GM23338 (cell line): Measurements from ENCODE around the gene CACNA2D1. TPM values are rescaled to one million over a fixed set of nuclear protein-coding genes. Genes with fewer than 3 reads are reported as not detected.
A peak's percentile ranks its signal among the peaks of the same experiment; 100 is the strongest.

Source experiments
- ATAC-seq: fragments of 200-7000 bp; cut with Tn5 transposase; 3 replicates; pipeline ENCODE4 v1.9.1; 2020
- DNase-seq: peaks from one replicate; pipeline ENCODE4 v3.0.0-alpha.2; 2015; ENCODE audit warnings: low spot score
- H2AFZ ChIP-seq: fragments of 200-600 bp; sonication (generic); 2 replicates; pipeline ENCODE4 v1.8.0; 2016; ENCODE audit warnings: antibody characterized with exemption, mild to moderate bottlenecking, moderate library complexity
- H3F3A ChIP-seq: fragments of 200-600 bp; sonication (generic); replicated peaks from 2 replicates; pipeline ENCODE4 v1.8.0; 2017; ENCODE audit warnings: antibody characterized with exemption, mixed run types, low read depth
- H3K27ac ChIP-seq: fragments of 200-600 bp; sonication (generic); 2 replicates; pipeline ENCODE4 v1.6.1; 2016; ENCODE audit warnings: low read depth
- H3K27me3 ChIP-seq: fragments of 200-600 bp; sonication (generic); 2 replicates; pipeline ENCODE4 v1.8.0; 2016; ENCODE audit warnings: mild to moderate bottlenecking, mixed run types, moderate library complexity; ENCODE audit not compliant: insufficient read depth
- H3K36me3 ChIP-seq: fragments of 200-600 bp; sonication (generic); 2 replicates; pipeline ENCODE4 v1.8.0; 2016; ENCODE audit warnings: mild to moderate bottlenecking; ENCODE audit not compliant: insufficient read depth
- H3K4me1 ChIP-seq: fragments of 200-600 bp; sonication (generic); 2 replicates; pipeline ENCODE4 v1.8.0; 2016; ENCODE audit warnings: mild to moderate bottlenecking, moderate library complexity; ENCODE audit not compliant: insufficient read depth
- H3K4me2 ChIP-seq: fragments of 200-600 bp; sonication (generic); 2 replicates; pipeline ENCODE4 v1.7.1; 2017; ENCODE audit warnings: mixed run types
- H3K4me3 ChIP-seq: fragments of 200-600 bp; sonication (generic); 2 replicates; pipeline ENCODE4 v1.6.1; 2016; ENCODE audit warnings: mixed run types
- H3K79me2 ChIP-seq: fragments of 200-600 bp; sonication (generic); replicated peaks from 2 replicates; pipeline ENCODE4 v1.8.0; 2017; ENCODE audit warnings: mild to moderate bottlenecking; ENCODE audit not compliant: insufficient read depth
- H3K9me2 ChIP-seq: fragments of 200-600 bp; sonication (generic); 2 replicates; pipeline ENCODE4 v1.8.0; 2017; ENCODE audit not compliant: insufficient read depth
- H4K20me1 ChIP-seq: fragments of 200-600 bp; sonication (generic); replicated peaks from 2 replicates; pipeline ENCODE4 v1.8.0; 2017; ENCODE audit warnings: mild to moderate bottlenecking; ENCODE audit not compliant: insufficient read depth
- H3K27ac Mint-ChIP-seq: 2 replicates; pipeline ENCODE4 v1.8.0; 2020; ENCODE audit warnings: inconsistent platforms, mild to moderate bottlenecking, moderate library complexity, mixed read lengths
- H3K27me3 Mint-ChIP-seq: 3 replicates; pipeline ENCODE4 v1.8.0; 2022; ENCODE audit warnings: low read depth, mild to moderate bottlenecking, moderate library complexity, mixed read lengths, inconsistent platforms; ENCODE audit not compliant: insufficient read depth, poor library complexity
- H3K36me3 Mint-ChIP-seq: 3 replicates; pipeline ENCODE4 v1.8.0; 2021; ENCODE audit warnings: low read depth, mild to moderate bottlenecking, inconsistent platforms, moderate library complexity, mixed read lengths
- H3K4me1 Mint-ChIP-seq: 3 replicates; pipeline ENCODE4 v1.8.0; 2020; ENCODE audit warnings: mild to moderate bottlenecking, inconsistent platforms, mixed read lengths
- H3K4me3 Mint-ChIP-seq: 3 replicates; pipeline ENCODE4 v1.8.0; 2021; ENCODE audit warnings: moderate library complexity, mild to moderate bottlenecking, inconsistent platforms, mixed read lengths
- H3K9me3 Mint-ChIP-seq: 3 replicates; pipeline ENCODE4 v1.8.0; 2020; ENCODE audit warnings: moderate library complexity, mild to moderate bottlenecking, inconsistent platforms, mixed read lengths
- CREB1 ChIP-seq: fragments of 250-450 bp; sonication (Bioruptor Pico); IDR thresholded peaks from 2 replicates; pipeline ENCODE4 v1.5.0; 2020; ENCODE audit warnings: low read depth, mild to moderate bottlenecking, moderate library complexity
- EZH2 ChIP-seq: fragments of 200-600 bp; sonication (generic); IDR thresholded peaks from one replicate; pipeline ENCODE4 v1.8.0; 2017; ENCODE audit warnings: antibody characterized with exemption, mild to moderate bottlenecking, low read depth; ENCODE audit not compliant: unreplicated experiment
- EZH2phosphoT487 ChIP-seq: fragments of 200-600 bp; sonication (generic); IDR thresholded peaks from one replicate; pipeline ENCODE4 v1.8.1; 2018; ENCODE audit warnings: antibody characterized with exemption; ENCODE audit not compliant: unreplicated experiment
- JUNB ChIP-seq: IDR thresholded peaks from one replicate; pipeline ENCODE4 v1.6.1; 2016; ENCODE audit warnings: antibody characterized with exemption; ENCODE audit not compliant: unreplicated experiment
- NANOG ChIP-seq: IDR thresholded peaks from 2 replicates; pipeline ENCODE4 v1.6.1; 2016; ENCODE audit warnings: antibody characterized with exemption, borderline replicate concordance
- POLR2AphosphoS5 ChIP-seq: IDR thresholded peaks from 2 replicates; pipeline ENCODE4 v1.6.1; 2016; ENCODE audit warnings: antibody characterized with exemption, low read depth
- STAT1 ChIP-seq: IDR thresholded peaks from one replicate; pipeline ENCODE4 v1.6.1; 2016; ENCODE audit warnings: antibody characterized with exemption; ENCODE audit not compliant: unreplicated experiment
- ZNF114 ChIP-seq: fragments of 250-450 bp; sonication (Bioruptor Pico); IDR thresholded peaks from 2 replicates; pipeline ENCODE4 v1.5.0; 2020; ENCODE audit warnings: mild to moderate bottlenecking, moderate library complexity
- ZNF331 ChIP-seq: fragments of 250-450 bp; sonication (Bioruptor Pico); IDR thresholded peaks from 2 replicates; pipeline ENCODE4 v1.5.0; 2020; ENCODE audit warnings: low read depth, mild to moderate bottlenecking, moderate library complexity
- polyA plus RNA-seq: library from polyadenylated mRNA; unstranded; fragments of >200 nt; fragmentation: Nextera tagmentation; extraction: Ambion mirVana; gene quantifications from 2 replicates; pipeline ENCODE4 v1.2.1, GENCODE V29; 2016
- total RNA-seq: library from RNA; depleted of rRNA; stranded (reverse); fragments of >200 nt; shearing (Covaris generic); gene quantifications from 2 replicates; pipeline ENCODE4 v1.2.3, GENCODE V29; 2014
- TF ChIP-seq, protein P1 (sequence below): fragments of 250-450 bp; sonication (Bioruptor Pico); IDR thresholded peaks from 2 replicates; pipeline ENCODE4 v1.5.0; 2020; ENCODE audit warnings: mild to moderate bottlenecking, moderate library complexity
- TF ChIP-seq, protein P2 (sequence below), 2 experiments: fragments of 200-600 bp in 1 of 2; sonication (generic) in 1 of 2; conservative IDR thresholded peaks; 2 replicates each; pipeline versions ENCODE4 v1.5.1 to v1.6.1; 2016 to 2017; ENCODE audit warnings: antibody characterized with exemption in 2 of 2, low read depth in 2 of 2, mild to moderate bottlenecking in 2 of 2, moderate library complexity in 1 of 2
- TF ChIP-seq, protein P3 (sequence below): IDR thresholded peaks from 2 replicates; pipeline ENCODE4 v1.6.1; 2016; ENCODE audit warnings: antibody characterized with exemption
- TF ChIP-seq, protein P4 (sequence below): IDR thresholded peaks from one replicate; pipeline ENCODE4 v1.6.1; 2018; ENCODE audit warnings: antibody characterized with exemption; ENCODE audit not compliant: unreplicated experiment

CACNA2D1 gene
- total and polyA plus RNA-seq, 2 experiments from 2014 or later, result 7.0 to 20.4 TPM

DNA sequence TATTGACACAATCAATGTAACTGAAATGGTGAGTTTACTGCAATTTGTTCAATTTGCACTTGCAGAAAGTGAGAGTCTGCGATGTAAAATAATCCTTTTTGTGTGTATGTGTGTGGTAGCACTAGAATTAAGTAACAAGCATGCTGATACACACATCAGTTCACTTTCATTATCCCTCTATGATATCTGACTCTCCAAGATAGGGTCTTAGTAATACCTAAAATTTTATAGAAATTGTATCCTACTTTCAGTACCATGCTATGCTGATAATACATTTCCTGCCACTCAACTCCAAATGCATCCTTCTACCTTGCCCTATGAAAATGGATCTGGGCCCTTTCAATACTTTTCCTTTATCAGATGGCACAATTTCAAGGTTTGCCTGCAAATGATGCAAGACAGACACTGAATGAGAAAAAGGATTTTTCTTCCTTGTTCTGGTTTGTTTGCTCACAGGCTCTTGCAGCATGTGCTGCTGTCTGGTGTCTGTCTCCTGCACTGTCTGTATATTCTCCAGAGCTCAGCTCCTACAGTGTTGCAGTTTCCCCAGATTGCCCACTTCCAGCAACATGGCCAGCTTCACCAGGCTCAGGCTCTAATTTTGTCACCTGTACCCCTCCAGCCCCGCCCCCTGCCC lies 375.8 kb downstream of the CACNA2D1 start:
- H3K36me3 ChIP-seq, result no peaks in the 10 kb centered on the region
- TF ChIP-seq JUNB (no peak), EZH2 (no peak), ZNF114 (no peak), ZNF331 (CRISPR knock-in tag) (no peak), CREB1 (CRISPR knock-in tag) (no peak), EZH2phosphoT487 (no peak), NANOG (no peak), STAT1 (no peak), POLR2AphosphoS5 (no peak)
- TF ChIP-seq, protein P1, sequence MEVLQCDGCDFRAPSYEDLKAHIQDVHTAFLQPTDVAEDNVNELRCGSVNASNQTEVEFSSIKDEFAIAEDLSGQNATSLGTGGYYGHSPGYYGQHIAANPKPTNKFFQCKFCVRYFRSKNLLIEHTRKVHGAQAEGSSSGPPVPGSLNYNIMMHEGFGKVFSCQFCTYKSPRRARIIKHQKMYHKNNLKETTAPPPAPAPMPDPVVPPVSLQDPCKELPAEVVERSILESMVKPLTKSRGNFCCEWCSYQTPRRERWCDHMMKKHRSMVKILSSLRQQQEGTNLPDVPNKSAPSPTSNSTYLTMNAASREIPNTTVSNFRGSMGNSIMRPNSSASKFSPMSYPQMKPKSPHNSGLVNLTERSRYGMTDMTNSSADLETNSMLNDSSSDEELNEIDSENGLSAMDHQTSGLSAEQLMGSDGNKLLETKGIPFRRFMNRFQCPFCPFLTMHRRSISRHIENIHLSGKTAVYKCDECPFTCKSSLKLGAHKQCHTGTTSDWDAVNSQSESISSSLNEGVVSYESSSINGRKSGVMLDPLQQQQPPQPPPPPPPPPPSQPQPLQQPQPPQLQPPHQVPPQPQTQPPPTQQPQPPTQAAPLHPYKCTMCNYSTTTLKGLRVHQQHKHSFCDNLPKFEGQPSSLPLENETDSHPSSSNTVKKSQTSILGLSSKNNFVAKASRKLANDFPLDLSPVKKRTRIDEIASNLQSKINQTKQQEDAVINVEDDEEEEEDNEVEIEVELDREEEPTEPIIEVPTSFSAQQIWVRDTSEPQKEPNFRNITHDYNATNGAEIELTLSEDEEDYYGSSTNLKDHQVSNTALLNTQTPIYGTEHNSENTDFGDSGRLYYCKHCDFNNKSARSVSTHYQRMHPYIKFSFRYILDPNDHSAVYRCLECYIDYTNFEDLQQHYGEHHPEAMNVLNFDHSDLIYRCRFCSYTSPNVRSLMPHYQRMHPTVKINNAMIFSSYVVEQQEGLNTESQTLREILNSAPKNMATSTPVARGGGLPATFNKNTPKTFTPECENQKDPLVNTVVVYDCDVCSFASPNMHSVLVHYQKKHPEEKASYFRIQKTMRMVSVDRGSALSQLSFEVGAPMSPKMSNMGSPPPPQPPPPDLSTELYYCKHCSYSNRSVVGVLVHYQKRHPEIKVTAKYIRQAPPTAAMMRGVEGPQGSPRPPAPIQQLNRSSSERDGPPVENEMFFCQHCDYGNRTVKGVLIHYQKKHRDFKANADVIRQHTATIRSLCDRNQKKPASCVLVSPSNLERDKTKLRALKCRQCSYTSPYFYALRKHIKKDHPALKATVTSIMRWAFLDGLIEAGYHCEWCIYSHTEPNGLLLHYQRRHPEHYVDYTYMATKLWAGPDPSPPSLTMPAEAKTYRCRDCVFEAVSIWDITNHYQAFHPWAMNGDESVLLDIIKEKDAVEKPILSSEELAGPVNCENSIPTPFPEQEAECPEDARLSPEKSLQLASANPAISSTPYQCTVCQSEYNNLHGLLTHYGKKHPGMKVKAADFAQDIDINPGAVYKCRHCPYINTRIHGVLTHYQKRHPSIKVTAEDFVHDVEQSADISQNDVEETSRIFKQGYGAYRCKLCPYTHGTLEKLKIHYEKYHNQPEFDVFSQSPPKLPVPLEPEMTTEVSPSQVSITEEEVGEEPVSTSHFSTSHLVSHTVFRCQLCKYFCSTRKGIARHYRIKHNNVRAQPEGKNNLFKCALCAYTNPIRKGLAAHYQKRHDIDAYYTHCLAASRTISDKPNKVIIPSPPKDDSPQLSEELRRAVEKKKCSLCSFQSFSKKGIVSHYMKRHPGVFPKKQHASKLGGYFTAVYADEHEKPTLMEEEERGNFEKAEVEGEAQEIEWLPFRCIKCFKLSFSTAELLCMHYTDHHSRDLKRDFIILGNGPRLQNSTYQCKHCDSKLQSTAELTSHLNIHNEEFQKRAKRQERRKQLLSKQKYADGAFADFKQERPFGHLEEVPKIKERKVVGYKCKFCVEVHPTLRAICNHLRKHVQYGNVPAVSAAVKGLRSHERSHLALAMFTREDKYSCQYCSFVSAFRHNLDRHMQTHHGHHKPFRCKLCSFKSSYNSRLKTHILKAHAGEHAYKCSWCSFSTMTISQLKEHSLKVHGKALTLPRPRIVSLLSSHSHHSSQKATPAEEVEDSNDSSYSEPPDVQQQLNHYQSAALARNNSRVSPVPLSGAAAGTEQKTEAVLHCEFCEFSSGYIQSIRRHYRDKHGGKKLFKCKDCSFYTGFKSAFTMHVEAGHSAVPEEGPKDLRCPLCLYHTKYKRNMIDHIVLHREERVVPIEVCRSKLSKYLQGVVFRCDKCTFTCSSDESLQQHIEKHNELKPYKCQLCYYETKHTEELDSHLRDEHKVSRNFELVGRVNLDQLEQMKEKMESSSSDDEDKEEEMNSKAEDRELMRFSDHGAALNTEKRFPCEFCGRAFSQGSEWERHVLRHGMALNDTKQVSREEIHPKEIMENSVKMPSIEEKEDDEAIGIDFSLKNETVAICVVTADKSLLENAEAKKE (CRISPR knock-in tag), result no peak
- TF ChIP-seq, protein P2, sequence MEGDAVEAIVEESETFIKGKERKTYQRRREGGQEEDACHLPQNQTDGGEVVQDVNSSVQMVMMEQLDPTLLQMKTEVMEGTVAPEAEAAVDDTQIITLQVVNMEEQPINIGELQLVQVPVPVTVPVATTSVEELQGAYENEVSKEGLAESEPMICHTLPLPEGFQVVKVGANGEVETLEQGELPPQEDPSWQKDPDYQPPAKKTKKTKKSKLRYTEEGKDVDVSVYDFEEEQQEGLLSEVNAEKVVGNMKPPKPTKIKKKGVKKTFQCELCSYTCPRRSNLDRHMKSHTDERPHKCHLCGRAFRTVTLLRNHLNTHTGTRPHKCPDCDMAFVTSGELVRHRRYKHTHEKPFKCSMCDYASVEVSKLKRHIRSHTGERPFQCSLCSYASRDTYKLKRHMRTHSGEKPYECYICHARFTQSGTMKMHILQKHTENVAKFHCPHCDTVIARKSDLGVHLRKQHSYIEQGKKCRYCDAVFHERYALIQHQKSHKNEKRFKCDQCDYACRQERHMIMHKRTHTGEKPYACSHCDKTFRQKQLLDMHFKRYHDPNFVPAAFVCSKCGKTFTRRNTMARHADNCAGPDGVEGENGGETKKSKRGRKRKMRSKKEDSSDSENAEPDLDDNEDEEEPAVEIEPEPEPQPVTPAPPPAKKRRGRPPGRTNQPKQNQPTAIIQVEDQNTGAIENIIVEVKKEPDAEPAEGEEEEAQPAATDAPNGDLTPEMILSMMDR (conservative IDR thresholded peaks at IDR 0.05; ENCODE audit: low read depth in 2 of 2), result no peak
- TF ChIP-seq, protein P3, sequence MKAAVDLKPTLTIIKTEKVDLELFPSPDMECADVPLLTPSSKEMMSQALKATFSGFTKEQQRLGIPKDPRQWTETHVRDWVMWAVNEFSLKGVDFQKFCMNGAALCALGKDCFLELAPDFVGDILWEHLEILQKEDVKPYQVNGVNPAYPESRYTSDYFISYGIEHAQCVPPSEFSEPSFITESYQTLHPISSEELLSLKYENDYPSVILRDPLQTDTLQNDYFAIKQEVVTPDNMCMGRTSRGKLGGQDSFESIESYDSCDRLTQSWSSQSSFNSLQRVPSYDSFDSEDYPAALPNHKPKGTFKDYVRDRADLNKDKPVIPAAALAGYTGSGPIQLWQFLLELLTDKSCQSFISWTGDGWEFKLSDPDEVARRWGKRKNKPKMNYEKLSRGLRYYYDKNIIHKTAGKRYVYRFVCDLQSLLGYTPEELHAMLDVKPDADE, result no peak
- TF ChIP-seq, protein P4, sequence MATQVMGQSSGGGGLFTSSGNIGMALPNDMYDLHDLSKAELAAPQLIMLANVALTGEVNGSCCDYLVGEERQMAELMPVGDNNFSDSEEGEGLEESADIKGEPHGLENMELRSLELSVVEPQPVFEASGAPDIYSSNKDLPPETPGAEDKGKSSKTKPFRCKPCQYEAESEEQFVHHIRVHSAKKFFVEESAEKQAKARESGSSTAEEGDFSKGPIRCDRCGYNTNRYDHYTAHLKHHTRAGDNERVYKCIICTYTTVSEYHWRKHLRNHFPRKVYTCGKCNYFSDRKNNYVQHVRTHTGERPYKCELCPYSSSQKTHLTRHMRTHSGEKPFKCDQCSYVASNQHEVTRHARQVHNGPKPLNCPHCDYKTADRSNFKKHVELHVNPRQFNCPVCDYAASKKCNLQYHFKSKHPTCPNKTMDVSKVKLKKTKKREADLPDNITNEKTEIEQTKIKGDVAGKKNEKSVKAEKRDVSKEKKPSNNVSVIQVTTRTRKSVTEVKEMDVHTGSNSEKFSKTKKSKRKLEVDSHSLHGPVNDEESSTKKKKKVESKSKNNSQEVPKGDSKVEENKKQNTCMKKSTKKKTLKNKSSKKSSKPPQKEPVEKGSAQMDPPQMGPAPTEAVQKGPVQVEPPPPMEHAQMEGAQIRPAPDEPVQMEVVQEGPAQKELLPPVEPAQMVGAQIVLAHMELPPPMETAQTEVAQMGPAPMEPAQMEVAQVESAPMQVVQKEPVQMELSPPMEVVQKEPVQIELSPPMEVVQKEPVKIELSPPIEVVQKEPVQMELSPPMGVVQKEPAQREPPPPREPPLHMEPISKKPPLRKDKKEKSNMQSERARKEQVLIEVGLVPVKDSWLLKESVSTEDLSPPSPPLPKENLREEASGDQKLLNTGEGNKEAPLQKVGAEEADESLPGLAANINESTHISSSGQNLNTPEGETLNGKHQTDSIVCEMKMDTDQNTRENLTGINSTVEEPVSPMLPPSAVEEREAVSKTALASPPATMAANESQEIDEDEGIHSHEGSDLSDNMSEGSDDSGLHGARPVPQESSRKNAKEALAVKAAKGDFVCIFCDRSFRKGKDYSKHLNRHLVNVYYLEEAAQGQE, result no peak
- no peak overlapping the region for H3K27ac ChIP-seq
- no peak overlapping the region for H3K4me2 ChIP-seq
- DNase-seq, result no peak
- H3K36me3 Mint-ChIP-seq, result no peaks in the 10 kb centered on the region
- H3K27ac Mint-ChIP-seq, result peak overlapping the region; percentile 33; the same call in 1 of the 2 replicates
- no peak for ATAC-seq
- H4K20me1 ChIP-seq, result no peaks in the 10 kb centered on the region
- no peaks in the 10 kb centered on the region for H3K4me1 ChIP-seq
- no peaks in the 10 kb centered on the region for H3K27me3 Mint-ChIP-seq
- H3K4me1 Mint-ChIP-seq, result no peaks in the 10 kb centered on the region
- no peaks in the 10 kb centered on the region for H3K79me2 ChIP-seq
- H3K27me3 ChIP-seq, result no peaks in the 10 kb centered on the region
- H3K9me3 Mint-ChIP-seq, result no peaks in the 10 kb centered on the region
- no peaks in the 10 kb centered on the region for H3K9me2 ChIP-seq
- H3K4me3 ChIP-seq, result no peak overlapping the region
- H3F3A ChIP-seq, result no peaks in the 10 kb centered on the region
- H2AFZ ChIP-seq, result no peak overlapping the region
- no peak overlapping the region for H3K4me3 Mint-ChIP-seq
